ENCODE results near the gene HEXB.

GRCh38 chr5:74685979-74686631, 1.1 kb downstream of the HEXB start:
- TF ChIP-seq, protein P1, sequence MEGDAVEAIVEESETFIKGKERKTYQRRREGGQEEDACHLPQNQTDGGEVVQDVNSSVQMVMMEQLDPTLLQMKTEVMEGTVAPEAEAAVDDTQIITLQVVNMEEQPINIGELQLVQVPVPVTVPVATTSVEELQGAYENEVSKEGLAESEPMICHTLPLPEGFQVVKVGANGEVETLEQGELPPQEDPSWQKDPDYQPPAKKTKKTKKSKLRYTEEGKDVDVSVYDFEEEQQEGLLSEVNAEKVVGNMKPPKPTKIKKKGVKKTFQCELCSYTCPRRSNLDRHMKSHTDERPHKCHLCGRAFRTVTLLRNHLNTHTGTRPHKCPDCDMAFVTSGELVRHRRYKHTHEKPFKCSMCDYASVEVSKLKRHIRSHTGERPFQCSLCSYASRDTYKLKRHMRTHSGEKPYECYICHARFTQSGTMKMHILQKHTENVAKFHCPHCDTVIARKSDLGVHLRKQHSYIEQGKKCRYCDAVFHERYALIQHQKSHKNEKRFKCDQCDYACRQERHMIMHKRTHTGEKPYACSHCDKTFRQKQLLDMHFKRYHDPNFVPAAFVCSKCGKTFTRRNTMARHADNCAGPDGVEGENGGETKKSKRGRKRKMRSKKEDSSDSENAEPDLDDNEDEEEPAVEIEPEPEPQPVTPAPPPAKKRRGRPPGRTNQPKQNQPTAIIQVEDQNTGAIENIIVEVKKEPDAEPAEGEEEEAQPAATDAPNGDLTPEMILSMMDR (conservative IDR thresholded peaks at IDR 0.05; ENCODE audit: low read depth, low read length) = no peak
- TF ChIP-seq POLR2A (IDR thresholded peaks at IDR 0.05; ENCODE audit: low read depth, low read length) (peak; percentile 30; the same call in 1 of the 2 replicates), BHLHE40 (IDR thresholded peaks at IDR 0.05; ENCODE audit: low read depth, low read length) (no peak), MAFK (IDR thresholded peaks at IDR 0.05; ENCODE audit: low read depth, low read length) (no peak), SMC3 (IDR thresholded peaks at IDR 0.05; ENCODE audit: low read depth, low read length) (no peak), RAD21 (IDR thresholded peaks at IDR 0.05; ENCODE audit: low read length) (no peak), RCOR1 (IDR thresholded peaks at IDR 0.05; ENCODE audit: insufficient replicate concordance, low read length) (no peak), NFE2L2 (IDR thresholded peaks at IDR 0.05; ENCODE audit: low read depth, low read length) (no peak), FOS (IDR thresholded peaks at IDR 0.05; ENCODE audit: low read depth, low read length) (no peak)

Measured in IMR-90 (cell line).